Measurements from ENCODE around the gene BRMS1. TPM values are rescaled to one million over a fixed set of nuclear protein-coding genes. Genes with fewer than 3 reads are reported as not detected.

Gene BRMS1
- polyA plus RNA-seq, 3 donors from 2014 or later = 69.3 to 79.8 (median 76.3) TPM

DNA sequence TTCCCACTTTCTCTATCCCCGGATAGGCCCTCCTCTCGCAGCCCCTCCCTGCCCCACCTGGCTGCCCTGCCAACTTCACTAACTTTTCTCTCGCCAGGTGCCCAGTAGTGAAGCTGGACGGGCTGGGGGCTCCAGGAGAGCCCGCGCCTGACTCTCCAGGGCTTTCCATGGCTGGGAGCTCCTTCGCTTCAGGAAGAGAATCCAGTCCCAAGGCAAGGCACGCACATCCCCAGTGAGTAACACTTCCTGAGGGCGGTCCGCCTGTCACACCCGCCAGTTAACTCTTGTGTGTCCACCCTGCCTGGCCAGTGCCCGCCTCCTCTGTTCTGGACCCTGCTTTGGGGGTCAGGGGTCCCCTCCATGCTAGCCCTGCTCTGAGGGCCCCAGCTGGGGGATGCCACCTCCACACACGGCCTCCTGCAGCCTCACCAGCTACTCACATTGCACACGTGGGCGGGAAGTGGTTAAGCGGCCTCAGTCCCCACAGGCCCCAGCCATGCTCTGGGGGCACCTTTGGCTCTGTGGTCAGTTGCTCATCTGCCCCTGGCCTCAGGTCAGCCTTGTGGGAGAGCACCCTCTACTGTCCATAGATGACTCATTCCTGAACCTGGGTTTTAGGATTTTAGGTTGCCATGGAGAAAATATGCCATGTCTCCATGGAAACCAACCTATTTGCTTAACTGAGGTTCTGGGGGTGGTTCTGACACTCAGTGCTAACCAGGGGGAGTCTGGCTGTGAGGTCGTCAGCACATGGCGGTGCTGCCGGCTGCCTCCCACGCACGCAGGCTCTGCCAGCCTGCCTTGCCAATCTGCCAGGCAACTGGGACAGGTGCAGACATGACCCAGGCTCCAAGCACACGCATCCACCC is 8.4 kb downstream of the BRMS1 start, which contains the start of gene RIN1:
Gene RIN1 (minus strand): TSS at position 201 of the 869 bp plus-strand sequence. CDS start 32 bp downstream, at position 169.
- Mint-ChIP-seq H3K4me3 (peak within 1 kb of the TSS; percentile 72 to 78 (median 77)), H3K27ac (peak within 1 kb of the TSS in 5 of 6 donors; percentile 60 to 84 (median 76))

DNA sequence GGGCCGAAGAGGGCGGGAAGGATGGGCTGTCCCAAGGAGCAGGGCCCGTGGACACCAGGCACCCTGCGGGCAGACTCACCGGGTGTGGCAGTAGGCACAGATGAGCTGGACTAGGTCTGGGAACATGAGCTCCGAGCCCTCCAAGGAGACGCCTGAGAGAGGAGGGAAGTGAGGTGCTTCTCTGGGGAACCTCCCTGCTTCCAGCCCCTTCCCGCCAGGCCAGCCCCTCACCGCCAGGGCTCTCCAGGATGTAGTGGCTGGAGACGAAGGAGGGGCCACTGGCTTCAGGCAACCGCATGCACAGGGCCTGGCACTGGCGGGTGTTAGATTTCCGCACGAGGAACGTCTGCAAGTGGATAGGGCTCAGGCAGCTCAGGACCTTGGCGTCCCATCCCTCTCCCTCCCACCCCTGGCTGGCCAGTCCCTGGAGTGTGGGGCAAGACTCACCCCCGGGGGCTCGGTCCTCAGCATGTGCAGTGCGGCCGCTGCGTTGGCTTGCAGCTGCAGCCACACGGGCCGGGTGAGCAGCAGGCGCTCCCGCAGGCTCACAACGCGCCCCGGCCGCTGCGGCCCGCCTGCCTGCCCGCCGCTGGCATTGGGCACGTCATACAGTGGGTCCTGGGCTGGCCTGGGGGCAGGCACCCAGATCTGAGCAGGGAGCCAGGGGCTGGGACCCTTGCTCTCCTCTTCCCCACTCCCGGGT is 9.2 kb downstream of the BRMS1 start:
- H3K4me1 Mint-ChIP-seq = peaks cover 15 to 19% of the 10 kb centered on the region in 2 donors
- H3K9me3 Mint-ChIP-seq = no peaks in the 10 kb centered on the region
- H3K4me3 Mint-ChIP-seq = peak overlapping the region; percentile 72 to 78 (median 77)
- peaks cover 5 to 26% (median 19%) of the 10 kb centered on the region in 3 donors for H3K36me3 Mint-ChIP-seq
- H3K27me3 Mint-ChIP-seq (ENCODE audit: low read depth in 3 of 3) = peaks cover 6 to 20% (median 10%) of the 10 kb centered on the region in 3 donors
- no peak for DNase-seq
- peak overlapping the region in 3 of 6 donors; percentile 23 to 84 (median 45) for H3K27ac Mint-ChIP-seq

More for the DNA sequence above, 8.4 kb downstream of the BRMS1 start, which contains the start of gene RIN1:
- no peaks in the 10 kb centered on the region for H3K9me3 Mint-ChIP-seq
- peaks cover 15 to 20% of the 10 kb centered on the region in 2 donors for H3K4me1 Mint-ChIP-seq
- H3K36me3 Mint-ChIP-seq = peaks cover 7 to 34% (median 22%) of the 10 kb centered on the region in 3 donors
- peak; percentile 81 to 82 (median 81) for DNase-seq
- peaks cover 6 to 20% (median 11%) of the 10 kb centered on the region in 3 donors for H3K27me3 Mint-ChIP-seq (ENCODE audit: low read depth in 3 of 3)

DNA sequence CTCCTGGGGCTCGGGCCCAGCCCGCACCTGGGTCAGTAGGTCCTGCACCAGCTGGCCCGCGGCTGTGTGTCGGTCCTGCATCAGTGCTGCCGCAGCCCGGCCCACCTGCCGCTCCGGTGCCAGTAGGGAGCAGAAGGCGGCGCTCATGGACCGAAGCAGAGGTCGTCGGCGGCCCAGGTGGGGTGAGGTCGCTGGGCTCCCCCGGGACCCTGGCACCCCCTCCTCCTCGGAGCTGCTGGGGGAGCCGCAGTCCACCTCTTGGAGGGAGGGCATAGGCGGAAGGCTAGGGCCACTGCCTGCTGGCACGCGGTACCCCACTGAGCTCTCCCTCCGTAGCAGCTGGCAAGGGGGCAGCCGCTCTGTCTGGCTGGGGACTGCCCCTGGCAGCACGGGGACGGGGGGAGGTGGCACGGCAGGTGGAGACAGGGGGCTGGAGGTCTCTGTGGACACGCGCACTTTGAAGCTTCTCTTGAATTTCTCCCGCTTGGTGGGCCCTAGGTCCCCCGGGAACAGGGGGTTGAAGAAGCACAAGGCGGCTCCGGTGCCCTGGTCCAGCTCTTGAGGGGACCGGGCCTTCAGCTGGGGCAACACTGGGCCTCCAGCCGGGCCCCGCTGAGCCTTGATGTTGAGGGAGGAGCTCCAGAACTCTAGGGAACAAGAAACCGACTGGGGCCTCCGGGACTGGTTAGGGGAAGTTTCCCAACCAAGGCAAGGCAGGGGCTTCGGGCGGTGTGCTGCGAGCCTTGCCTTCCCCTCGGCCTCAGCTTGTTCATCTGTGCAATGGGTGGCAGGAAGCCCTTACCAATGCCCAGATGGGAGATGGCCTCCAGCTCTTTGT is 10.1 kb downstream of the BRMS1 start:
- DNase-seq = no peak
- Mint-ChIP-seq H3K9me3 (no peaks in the 10 kb centered on the region), H3K27me3 (ENCODE audit: low read depth in 3 of 3) (peaks cover 6 to 17% (median 10%) of the 10 kb centered on the region in 3 donors), H3K4me1 (peaks cover 15 to 24% of the 10 kb centered on the region in 2 donors), H3K27ac (peak overlapping the region in 3 of 6 donors; percentile 23 to 84 (median 45)), H3K36me3 (peaks cover 5 to 22% (median 19%) of the 10 kb centered on the region in 3 donors), H3K4me3 (peak overlapping the region in 3 of 5 donors; percentile 14 to 52 (median 49))

DNA sequence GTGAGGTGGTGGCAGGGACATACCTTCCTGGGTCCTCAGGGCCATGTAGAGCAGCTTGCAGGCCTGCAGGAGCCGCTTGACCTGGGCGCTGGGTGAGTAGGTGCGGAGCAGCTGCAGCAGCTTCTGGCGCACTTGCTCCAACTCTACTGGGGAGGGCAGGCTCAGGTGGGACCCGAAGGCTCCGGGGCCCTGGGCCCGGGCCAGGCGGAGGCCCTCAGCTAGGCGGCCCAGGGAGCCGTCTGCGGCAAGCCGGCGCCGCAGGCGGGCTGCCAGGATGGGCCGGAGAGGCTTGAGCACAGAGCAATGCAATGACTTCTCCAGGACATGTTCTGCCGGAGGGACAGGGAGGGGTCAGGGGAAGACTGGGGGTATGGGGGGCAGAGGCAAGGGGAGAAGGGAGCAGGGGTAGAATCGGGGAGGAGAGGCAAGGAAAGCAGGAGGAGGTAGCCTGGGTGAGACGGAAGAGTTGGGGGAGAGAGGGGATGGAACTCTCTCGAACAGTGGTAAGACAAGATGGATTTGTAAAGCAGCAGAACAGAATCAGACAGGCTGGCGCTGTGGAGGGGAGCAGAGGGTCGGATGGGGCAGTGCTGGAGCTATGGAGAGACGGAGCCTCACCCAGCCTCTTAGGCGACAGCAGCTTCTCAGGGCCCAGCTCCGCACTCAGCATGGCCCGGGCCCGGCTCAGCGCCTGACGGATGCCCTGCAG is 10.9 kb downstream of the BRMS1 start:
- H3K36me3 Mint-ChIP-seq = peaks cover 2 to 16% (median 15%) of the 10 kb centered on the region in 3 donors
- no peak for DNase-seq
- H3K4me1 Mint-ChIP-seq = peaks cover 16 to 29% of the 10 kb centered on the region in 2 donors
- H3K27me3 Mint-ChIP-seq (ENCODE audit: low read depth in 3 of 3) = peaks cover 6 to 17% (median 10%) of the 10 kb centered on the region in 3 donors
- peak overlapping the region in 1 of 6 donors; percentile 58 for H3K27ac Mint-ChIP-seq
- H3K9me3 Mint-ChIP-seq = no peaks in the 10 kb centered on the region
- H3K4me3 Mint-ChIP-seq = no peak overlapping the region

DNA sequence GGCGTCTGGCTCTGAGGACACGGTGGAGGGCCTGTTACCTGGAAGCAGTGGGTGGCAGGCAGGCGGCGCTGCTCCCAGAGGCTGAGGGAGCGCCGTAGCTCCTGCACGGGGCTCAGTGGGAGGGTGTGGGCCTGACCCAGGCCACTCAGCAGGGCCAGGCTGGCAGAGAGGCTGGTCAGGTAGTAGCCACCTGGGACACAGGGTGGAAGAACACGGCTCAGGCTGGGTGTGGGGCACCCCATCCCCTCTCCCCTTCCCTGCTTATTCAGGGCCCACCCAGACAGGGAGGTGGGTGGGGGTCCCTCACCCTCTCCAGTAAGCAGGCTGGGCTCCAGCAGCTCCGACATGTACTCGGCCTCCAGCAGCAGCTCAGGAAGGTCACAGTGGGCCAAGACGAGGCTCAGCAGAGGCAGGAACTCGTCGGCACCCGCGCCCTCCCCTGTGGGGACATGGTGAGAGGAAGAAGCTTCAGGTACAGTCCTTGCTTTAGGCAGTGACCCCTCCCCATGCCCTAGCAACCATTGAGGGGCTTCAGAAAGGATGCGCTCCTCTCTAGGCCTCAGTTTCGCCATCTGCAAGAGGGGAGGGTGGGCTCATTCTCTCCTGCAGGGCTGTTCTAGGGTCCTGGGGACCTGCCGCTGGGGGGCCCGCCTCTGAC is 11.6 kb downstream of the BRMS1 start:
- Mint-ChIP-seq H3K4me3 (no peak overlapping the region), H3K27ac (no peak overlapping the region), H3K4me1 (peaks cover 23 to 35% of the 10 kb centered on the region in 2 donors), H3K27me3 (ENCODE audit: low read depth in 3 of 3) (peaks cover 6 to 21% (median 8%) of the 10 kb centered on the region in 3 donors), H3K36me3 (peaks cover 0 to 11% (median 10%) of the 10 kb centered on the region in 3 donors), H3K9me3 (no peaks in the 10 kb centered on the region)
- no peak for DNase-seq

DNA sequence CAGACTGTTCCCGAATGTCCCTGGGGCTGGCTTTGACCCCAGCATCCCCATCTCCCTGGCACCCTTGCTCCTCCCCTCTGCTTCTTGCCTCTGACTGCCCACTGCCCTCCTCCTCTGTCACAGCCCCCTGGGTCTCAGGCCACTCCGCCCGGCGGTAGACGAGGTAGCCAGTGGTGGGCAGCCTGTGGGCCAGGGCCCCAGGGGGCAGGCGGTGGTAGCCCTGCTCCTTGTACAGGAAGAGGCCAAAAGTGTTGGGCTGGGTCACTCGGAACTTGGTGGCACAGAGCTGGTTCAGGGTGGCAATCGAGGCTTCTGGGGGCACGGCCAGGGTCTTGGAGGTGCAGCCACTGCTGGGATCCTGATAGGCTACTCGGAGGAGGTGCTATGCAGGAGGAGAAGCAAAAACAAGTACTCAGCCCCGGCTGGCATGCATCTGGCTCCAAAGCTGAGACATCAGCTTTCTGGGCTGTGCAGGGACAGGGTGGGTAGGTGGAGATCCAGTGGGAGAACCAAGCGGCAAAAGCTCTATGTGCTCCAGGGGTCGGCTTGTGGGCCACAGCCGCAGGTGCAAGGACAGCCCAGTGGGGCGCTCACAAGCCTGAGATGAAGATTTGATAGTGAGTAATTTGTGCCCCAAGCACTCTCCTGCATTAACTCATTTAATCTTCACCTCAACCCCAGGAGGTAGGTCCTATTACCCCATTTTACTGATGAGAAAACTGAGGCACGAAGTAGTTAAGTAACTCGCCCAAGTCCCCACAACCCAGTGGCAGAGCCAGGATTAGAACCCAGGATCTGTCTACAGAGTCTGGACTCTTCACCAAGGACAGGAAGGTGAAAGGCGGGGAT is 12.3 kb downstream of the BRMS1 start:
- Mint-ChIP-seq H3K4me1 (peaks cover 31 to 43% of the 10 kb centered on the region in 2 donors), H3K4me3 (no peak overlapping the region), H3K27me3 (ENCODE audit: low read depth in 3 of 3) (peaks cover 6 to 27% (median 13%) of the 10 kb centered on the region in 3 donors), H3K36me3 (peaks cover 0 to 9% (median 7%) of the 10 kb centered on the region in 3 donors), H3K9me3 (no peaks in the 10 kb centered on the region), H3K27ac (no peak overlapping the region)
- DNase-seq = no peak

DNA sequence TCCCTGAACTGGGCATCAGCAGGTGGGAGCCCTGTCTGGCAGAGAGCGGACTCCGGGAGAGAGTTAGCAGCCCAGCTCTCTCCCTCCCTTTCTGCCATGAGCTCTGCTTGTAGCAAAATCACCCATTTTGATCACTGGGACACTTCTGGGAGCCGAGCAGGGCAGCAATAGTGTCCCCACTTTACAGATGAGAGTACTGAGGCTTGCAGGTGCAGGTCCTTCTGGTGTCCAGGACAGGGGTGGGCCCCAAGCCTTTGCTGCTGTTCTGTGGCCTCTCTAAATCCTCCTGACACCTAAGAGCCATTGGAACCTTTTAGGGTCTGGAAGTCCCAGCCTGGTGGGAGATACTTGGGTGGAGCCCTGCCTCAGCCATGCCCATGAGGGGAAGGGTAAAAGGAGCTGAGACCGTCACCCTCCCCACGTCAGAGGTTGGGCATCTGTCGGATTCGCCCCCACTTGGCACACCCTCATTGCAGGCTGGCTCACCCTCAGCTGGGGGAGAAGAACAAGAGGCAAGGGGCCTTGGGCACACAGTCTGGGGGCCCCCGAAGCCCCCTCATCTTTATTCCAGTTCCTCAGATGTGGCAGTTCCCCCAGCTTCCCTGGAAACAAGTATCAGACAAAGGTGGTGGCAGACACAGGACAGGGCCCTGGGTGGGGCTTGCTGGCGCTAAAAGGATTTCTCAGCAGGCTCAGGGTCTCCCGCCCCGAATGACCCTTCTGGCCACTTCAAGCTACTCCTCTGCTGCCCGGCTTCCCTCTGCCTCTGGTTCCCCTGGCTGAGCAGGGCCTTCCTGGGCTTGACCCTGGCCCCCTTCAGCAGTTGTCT is 13.1 kb downstream of the BRMS1 start:
- Mint-ChIP-seq H3K27ac (no peak overlapping the region), H3K4me3 (no peak overlapping the region), H3K9me3 (no peaks in the 10 kb centered on the region), H3K4me1 (peaks cover 30 to 41% of the 10 kb centered on the region in 2 donors), H3K27me3 (ENCODE audit: low read depth in 3 of 3) (peaks cover 3 to 27% (median 13%) of the 10 kb centered on the region in 3 donors), H3K36me3 (peaks cover 0 to 2% (median 2%) of the 10 kb centered on the region in 3 donors)
- DNase-seq = no peak

DNA sequence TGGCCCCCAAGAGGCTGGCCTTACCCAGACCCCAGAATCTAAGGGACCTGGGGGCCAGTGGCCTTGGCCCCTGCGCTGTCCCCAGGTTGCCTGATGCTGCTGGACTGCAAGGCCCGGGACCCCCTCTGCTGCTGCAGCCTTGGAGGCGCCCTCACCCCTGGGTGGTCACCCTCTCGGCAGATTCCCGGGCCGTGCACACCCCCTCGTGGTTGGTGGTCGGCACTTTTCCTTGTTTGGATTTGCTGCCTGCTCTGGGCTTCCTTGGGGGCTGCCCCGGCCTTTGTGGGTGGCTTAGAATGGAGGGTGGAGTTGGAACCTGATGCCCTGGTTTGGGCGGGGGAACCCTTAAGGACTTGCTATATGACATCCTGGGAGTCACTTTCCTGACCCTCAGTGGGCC is 14.0 kb downstream of the BRMS1 start:
- H3K27ac Mint-ChIP-seq = no peak overlapping the region
- peaks cover 0 to 21% (median 6%) of the 10 kb centered on the region in 3 donors for H3K27me3 Mint-ChIP-seq (ENCODE audit: low read depth in 3 of 3)
- H3K9me3 Mint-ChIP-seq = no peaks in the 10 kb centered on the region
- peaks cover 22 to 38% of the 10 kb centered on the region in 2 donors for H3K4me1 Mint-ChIP-seq
- no peaks in the 10 kb centered on the region for H3K36me3 Mint-ChIP-seq
- DNase-seq = no peak
- no peak overlapping the region for H3K4me3 Mint-ChIP-seq

DNA sequence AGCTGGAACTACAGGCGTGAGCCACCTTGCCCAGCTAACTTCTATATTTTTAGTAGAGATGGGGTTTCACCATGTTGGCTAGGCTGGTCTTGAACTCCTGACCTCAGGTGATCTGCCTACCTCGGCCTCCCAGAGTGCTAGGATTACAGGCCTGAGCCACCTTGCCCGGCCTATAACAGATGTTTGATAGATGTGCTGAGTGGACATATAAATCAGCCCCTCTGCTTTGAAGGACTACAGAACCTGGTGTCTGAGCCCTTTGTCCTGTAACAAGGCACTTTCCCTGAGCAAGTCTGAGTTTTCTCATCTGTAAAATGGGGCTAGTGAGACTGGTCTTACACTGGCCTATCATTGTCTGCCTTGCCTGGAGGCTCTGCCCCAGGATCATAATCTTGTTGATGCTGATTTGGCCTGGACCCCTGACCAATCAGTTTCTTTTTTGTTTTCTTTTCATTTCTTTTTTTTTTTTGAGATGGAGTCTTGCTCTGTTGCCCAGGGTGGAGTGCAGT is 15.7 kb downstream of the BRMS1 start:
- Mint-ChIP-seq H3K27me3 (ENCODE audit: low read depth in 3 of 3) (peaks cover 0 to 21% (median 6%) of the 10 kb centered on the region in 3 donors), H3K4me1 (peaks cover 22 to 39% of the 10 kb centered on the region in 2 donors), H3K27ac (no peak overlapping the region), H3K36me3 (no peaks in the 10 kb centered on the region), H3K9me3 (no peaks in the 10 kb centered on the region), H3K4me3 (peak overlapping the region in 3 of 5 donors; percentile 58 to 71 (median 62))
- no peak for DNase-seq

DNA sequence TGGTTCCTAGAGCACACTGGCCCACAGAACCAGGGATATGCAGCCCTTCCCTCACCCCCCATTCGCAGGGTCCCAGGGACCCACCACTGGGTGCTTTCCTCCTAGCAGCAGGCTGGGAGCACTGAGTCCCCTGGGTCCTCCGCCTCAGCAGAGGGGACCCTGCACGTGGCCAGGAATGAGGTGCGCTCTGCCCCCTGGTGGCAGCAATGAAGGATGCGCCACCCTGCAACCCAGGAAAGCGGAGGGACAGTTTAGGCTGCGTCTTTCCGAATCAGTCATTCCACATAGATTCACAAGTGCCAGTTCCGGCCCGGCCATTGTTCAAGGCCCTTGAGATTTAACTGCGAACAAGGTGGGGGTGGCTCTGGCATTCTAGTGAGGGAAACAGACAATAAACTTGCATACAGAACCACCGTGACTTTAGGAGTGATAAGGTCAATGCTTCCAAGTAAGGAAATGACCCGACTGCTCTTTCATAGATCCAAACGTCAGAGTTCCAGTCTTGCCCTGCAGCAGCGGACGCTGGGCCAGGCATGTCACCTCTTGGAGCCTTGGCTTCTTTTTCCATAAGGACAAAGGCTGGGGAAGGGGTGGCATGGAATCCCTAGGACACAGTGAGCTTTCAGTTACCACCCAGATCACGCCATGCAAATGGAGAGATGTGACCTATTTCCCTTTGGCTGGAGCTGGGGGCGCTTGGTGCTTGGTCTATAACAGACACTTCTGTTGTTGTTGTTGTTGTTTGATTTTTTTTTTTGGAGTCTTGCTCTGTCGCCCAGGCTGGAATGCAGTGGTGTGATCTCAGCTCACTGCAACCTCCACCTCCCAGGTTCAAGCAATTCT is 16.4 kb downstream of the BRMS1 start:
- no peaks in the 10 kb centered on the region for H3K9me3 Mint-ChIP-seq
- H3K4me1 Mint-ChIP-seq = peaks cover 22 to 39% of the 10 kb centered on the region in 2 donors
- peak overlapping the region; percentile 78 to 96 (median 83) for H3K27ac Mint-ChIP-seq
- H3K4me3 Mint-ChIP-seq = peak overlapping the region; percentile 23 to 71 (median 58)
- no peaks in the 10 kb centered on the region for H3K36me3 Mint-ChIP-seq
- H3K27me3 Mint-ChIP-seq (ENCODE audit: low read depth in 3 of 3) = peaks cover 0 to 24% (median 6%) of the 10 kb centered on the region in 3 donors
- DNase-seq = peak; percentile 76 to 81 (median 80)

Data from immature natural killer cell (primary cell).